Fibroblast of the aortic adventitia (primary cell): ENCODE data around the gene GREB1L. TPM values are rescaled to one million over a fixed set of nuclear protein-coding genes. Genes with fewer than 3 reads are reported as not detected.
A peak's percentile ranks its signal among the peaks of the same experiment; 100 is the strongest.

Experiments
- DNase-seq: peaks from one replicate; pipeline ENCODE4 v3.0.0-alpha.2; 2010; ENCODE audit warnings: low read depth
- H3K4me3 ChIP-seq: 2 replicates; pipeline ENCODE4 v1.5.1; 2011; ENCODE audit warnings: low read depth, mild to moderate bottlenecking, control low read depth, low read length, moderate library complexity
- total RNA-seq: library from RNA; depleted of rRNA; stranded (reverse); fragments of >200 nt; gene quantifications from 2 replicates; pipeline ENCODE4 v1.2.3, GENCODE V29; 2012; ENCODE audit warnings: low replicate concordance
- TF ChIP-seq, protein P1 (sequence below): IDR thresholded peaks from 2 replicates; pipeline ENCODE4 v1.5.1; 2011; ENCODE audit warnings: mild to moderate bottlenecking, low read length, control low read depth, inconsistent platforms; ENCODE audit not compliant: insufficient read depth

The GREB1L gene
- total RNA-seq, 1 donor = 1.9 TPM

DNA sequence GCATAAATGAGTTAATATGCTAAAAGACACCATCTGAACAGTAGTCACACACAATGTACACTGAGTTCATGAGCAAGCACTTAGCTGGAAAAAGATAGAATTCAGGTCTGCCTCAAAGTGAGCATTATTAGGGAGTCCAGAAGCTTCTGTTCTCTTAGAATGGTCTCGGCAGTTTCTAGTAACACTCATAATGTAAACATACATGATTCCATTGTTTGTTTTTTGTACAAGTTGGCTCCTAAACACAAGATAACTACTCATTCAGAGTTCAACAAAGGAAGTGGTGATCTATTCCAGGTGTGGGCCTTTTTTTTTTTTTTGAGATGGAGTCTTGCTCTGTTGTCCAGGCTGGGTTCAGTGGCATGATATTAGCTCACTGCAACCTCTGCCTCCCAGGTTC lies 292.3 kb downstream of the GREB1L start:
- no peak for DNase-seq
- no peak overlapping the region for H3K4me3 ChIP-seq
- TF ChIP-seq, protein P1, sequence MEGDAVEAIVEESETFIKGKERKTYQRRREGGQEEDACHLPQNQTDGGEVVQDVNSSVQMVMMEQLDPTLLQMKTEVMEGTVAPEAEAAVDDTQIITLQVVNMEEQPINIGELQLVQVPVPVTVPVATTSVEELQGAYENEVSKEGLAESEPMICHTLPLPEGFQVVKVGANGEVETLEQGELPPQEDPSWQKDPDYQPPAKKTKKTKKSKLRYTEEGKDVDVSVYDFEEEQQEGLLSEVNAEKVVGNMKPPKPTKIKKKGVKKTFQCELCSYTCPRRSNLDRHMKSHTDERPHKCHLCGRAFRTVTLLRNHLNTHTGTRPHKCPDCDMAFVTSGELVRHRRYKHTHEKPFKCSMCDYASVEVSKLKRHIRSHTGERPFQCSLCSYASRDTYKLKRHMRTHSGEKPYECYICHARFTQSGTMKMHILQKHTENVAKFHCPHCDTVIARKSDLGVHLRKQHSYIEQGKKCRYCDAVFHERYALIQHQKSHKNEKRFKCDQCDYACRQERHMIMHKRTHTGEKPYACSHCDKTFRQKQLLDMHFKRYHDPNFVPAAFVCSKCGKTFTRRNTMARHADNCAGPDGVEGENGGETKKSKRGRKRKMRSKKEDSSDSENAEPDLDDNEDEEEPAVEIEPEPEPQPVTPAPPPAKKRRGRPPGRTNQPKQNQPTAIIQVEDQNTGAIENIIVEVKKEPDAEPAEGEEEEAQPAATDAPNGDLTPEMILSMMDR = no peak

GRCh38 chr18:21538230-21538629 lies 296.2 kb downstream of the GREB1L start:
- DNase-seq = no peak
- H3K4me3 ChIP-seq = no peak overlapping the region
- TF ChIP-seq, protein P1 = no peak

- DNase-seq = no peak
- H3K4me3 ChIP-seq = no peak overlapping the region
- TF ChIP-seq, protein P1 = no peak
Measured at GRCh38 chr18:21546423-21546822, 304.4 kb downstream of the GREB1L start.

DNA sequence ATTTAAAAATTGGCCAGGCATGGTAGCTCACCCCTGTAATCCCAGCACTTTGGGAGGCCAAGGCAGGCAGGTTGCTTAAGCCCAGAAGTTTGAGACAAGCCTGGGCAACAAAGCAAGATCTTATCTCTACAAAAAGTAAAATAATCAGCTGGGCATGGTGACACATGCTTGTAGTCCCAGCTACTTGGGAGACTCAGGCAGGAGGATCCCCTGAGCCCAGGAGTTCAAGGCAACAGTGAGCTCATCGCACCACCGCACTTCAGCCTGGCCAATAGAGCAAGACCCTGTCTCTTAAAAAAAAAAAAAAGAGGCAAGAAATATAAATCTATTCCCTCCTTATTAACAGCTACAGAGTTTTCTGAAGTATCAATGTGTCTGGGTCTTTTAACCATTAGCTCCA lies 306.6 kb downstream of the GREB1L start:
- DNase-seq = no peak
- no peak overlapping the region for H3K4me3 ChIP-seq
- TF ChIP-seq, protein P1 = no peak

- TF ChIP-seq, protein P1 = no peak
- no peak for DNase-seq
- H3K4me3 ChIP-seq = no peak overlapping the region
Measured at GRCh38 chr18:21550510-21550970, 308.5 kb downstream of the GREB1L start.

DNA sequence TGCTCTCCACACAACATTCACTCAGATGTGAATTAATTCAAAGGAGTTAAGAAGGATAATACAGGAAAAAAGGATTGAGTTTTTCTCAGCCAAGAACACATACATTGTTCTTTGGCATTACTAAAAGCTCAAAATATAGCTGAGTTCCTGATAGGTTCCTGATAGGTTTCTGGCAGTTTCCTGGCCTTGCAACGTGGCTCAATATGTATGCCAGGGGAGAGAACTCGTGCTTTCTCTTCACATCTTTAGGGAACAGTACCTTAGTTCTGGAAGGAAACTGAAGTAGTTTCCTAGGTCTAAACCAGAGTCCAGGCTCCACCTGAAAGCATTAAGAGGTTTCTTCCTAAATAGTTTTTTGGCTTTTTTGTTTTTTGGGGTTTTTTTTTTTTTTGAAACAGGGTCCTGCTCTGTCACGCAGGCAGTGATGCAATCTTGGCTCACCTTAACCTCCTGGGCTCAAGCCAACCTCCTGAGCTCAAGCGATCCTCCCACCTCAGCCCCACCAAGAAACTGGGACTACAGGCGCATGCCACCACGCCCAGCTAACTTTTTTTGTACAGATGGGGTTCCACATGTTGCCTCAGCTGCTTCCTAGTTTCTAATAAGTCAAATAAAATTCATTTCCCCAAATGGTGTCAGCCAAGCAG lies 315.7 kb downstream of the GREB1L start:
- DNase-seq = peak; percentile 48
- no peak overlapping the region for H3K4me3 ChIP-seq
- TF ChIP-seq, protein P1 = no peak

- DNase-seq = no peak
- TF ChIP-seq, protein P1 = no peak
- no peak overlapping the region for H3K4me3 ChIP-seq
Measured at GRCh38 chr18:21559195-21559594, 317.2 kb downstream of the GREB1L start.
